ENCODE data around the gene ATOSB. TPM values are rescaled to one million over a fixed set of nuclear protein-coding genes. Genes with fewer than 3 reads are reported as not detected.

The ATOSB gene
- total and polyA plus RNA-seq, 9 of the 15 experiments (the other 6 are each of a cell fraction or from before 2014, with no cell fraction given), result 0.45 to 8.0 (median 4.2) TPM

- TF ChIP-seq HMBOX1 (IDR thresholded peaks at IDR 0.05) (no peak), BMI1 (IDR thresholded peaks at IDR 0.05; ENCODE audit: low read length) (no peak), CHCHD3 (CRISPR knock-in tag; IDR thresholded peaks at IDR 0.05) (no peak), CTBP1 (IDR thresholded peaks at IDR 0.05; ENCODE audit: borderline replicate concordance) (peak; percentile 89), CTCFL (IDR thresholded peaks at IDR 0.05; ENCODE audit: borderline replicate concordance, insufficient read depth, low read depth, low read length, poor library complexity, severe bottlenecking) (peak; percentile 88), PRDM10 (IDR thresholded peaks at IDR 0.05; ENCODE audit: partially characterized antibody) (peak; percentile 34), PCBP1 (IDR thresholded peaks at IDR 0.05; ENCODE audit: low read depth, low read length, poor library complexity, severe bottlenecking) (peak; percentile 36), ZNF282 (CRISPR knock-in tag; IDR thresholded peaks at IDR 0.05) (0 out of 2 replicates have a peak, but pooled peaks have one; percentile 56), HMGXB4 (CRISPR knock-in tag; IDR thresholded peaks at IDR 0.05) (peak; percentile 34; the same call in 1 of the 2 replicates), HDAC1 (IDR thresholded peaks at IDR 0.05) (peak in 1 of 2 experiments; percentile 68; a peak in 2 of 4 replicates), MYC (IDR thresholded peaks at IDR 0.05; ENCODE audit: low read depth, low read length) (peak; percentile 71; the same call in 1 of the 2 replicates), MYC (CRISPR knock-in tag; IDR thresholded peaks at IDR 0.05; ENCODE audit: borderline replicate concordance, low read depth) (no peak), MAZ (CRISPR knock-in tag; conservative IDR thresholded peaks at IDR 0.05 in 1 of 2, IDR thresholded peaks at IDR 0.05 in 1 of 2) (peak in 1 of 2 experiments; percentile 31; a peak in 1 of 4 replicates), MNT (conservative IDR thresholded peaks at IDR 0.05) (peak; percentile 54 to 69; a peak in 3 of 4 replicates), ZNF699 (CRISPR knock-in tag; IDR thresholded peaks at IDR 0.05; ENCODE audit: insufficient replicate concordance) (no peak), RBM34 (IDR thresholded peaks at IDR 0.05; ENCODE audit: borderline replicate concordance, insufficient read depth, low read length) (0 out of 2 replicates have a peak, but pooled peaks have one; percentile 69)
Measured at GRCh38 chr9:35071814-35072460, 43.7 kb downstream of the ATOSB start (continued).
